ENCODE data around the gene CEACAM21. TPM values are rescaled to one million over a fixed set of nuclear protein-coding genes. Genes with fewer than 3 reads are reported as not detected.

The CEACAM21 gene
- polyA plus RNA-seq, 1 of the 3 experiments (the other 2 are of a cell fraction): not detected

GRCh38 chr19:41607668-41608067 is 31.7 kb downstream of the CEACAM21 start:
- TF ChIP-seq CHD2 (IDR thresholded peaks at IDR 0.05; ENCODE audit: low read length, partially characterized antibody) (no peak), USF2 (IDR thresholded peaks at IDR 0.05; ENCODE audit: borderline replicate concordance, low read depth, low read length) (no peak), SMC3 (IDR thresholded peaks at IDR 0.05; ENCODE audit: low read depth, low read length) (no peak), MXI1 (IDR thresholded peaks at IDR 0.05; ENCODE audit: low read depth, low read length) (no peak), PBX3 (IDR thresholded peaks at IDR 0.05) (no peak), USF1 (IDR thresholded peaks at IDR 0.05; ENCODE audit: borderline replicate concordance, low read depth) (no peak)
- DNase-seq: no peak
- Histone ChIP-seq H3F3A (replicated peaks; ENCODE audit: insufficient read depth) (no peaks in the 10 kb centered on the region), H3K27ac (ENCODE audit: low read depth in 2 of 2, low read length in 1 of 2) (no peak overlapping the region), H3K27me3 (ENCODE audit: insufficient read depth) (peaks cover 16% of the 10 kb centered on the region; the same call in 1 of the 2 replicates), H3K9me2 (no peaks in the 10 kb centered on the region), H3K9ac (no peak overlapping the region), H3K9me3 (no peaks in the 10 kb centered on the region), H3K4me1 (ENCODE audit: control insufficient read depth in 1 of 2, insufficient read depth in 2 of 2, low read depth in 1 of 2, low read length in 1 of 2) (no peaks in the 10 kb centered on the region), H3K4me3 (ENCODE audit: low read depth in 2 of 2, low read length in 1 of 2) (no peak overlapping the region), H2AFZ (ENCODE audit: low read depth) (no peak overlapping the region), H3K79me2 (ENCODE audit: insufficient read depth) (no peaks in the 10 kb centered on the region), H3K4me2 (no peak overlapping the region), H3K36me3 (replicated peaks in 1 of 2; ENCODE audit: control insufficient read depth in 1 of 2, insufficient read depth in 2 of 2, low read length in 1 of 2) (no peaks in the 10 kb centered on the region), H4K20me1 (ENCODE audit: insufficient read depth) (no peaks in the 10 kb centered on the region)
- POLR2A ChIA-PET: no interaction called here
- WGBS (ENCODE audit: low lambda C conversion rate): 5% methylated on average over 1 of the region's 1 CpG
- CTCF ChIA-PET: interaction anchor here (2.0 to 2.4 kb wide), 2 partner anchors 10 to 12 kb away, joined by 4 to 15 read pairs; no protein-coding TSS in a partner anchor

DNA sequence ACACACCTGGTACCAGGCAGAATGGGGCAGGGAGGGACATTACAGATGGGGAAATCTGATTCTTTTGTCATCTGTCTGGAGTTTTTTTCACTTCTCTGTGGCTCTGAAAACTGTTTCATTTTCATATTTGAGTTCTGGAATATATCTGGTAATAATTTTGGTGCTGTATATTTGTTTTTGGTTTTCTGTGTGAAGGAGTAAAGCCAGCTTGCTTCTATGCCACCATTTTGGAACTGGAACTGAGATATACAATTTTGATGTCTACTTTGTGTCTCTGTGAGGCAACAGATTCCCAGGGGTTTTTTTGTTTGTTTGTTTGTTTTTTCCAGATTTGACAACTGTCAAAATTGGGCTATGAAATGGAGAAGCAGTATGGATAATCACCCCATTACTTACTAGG is 34.8 kb downstream of the CEACAM21 start:
- H3K9ac ChIP-seq: no peak overlapping the region
- no peak overlapping the region for H3K27ac ChIP-seq (ENCODE audit: low read depth in 2 of 2, low read length in 1 of 2)
- ChIA-PET CTCF (interaction anchor here (0.8 to 1.9 kb wide), 2 partner anchors 14 to 40 kb away, joined by 3 to 6 read pairs; no protein-coding TSS in a partner anchor), POLR2A (no interaction called here)
- H3F3A ChIP-seq (replicated peaks; ENCODE audit: insufficient read depth): no peaks in the 10 kb centered on the region
- no peaks in the 10 kb centered on the region for H3K9me2 ChIP-seq
- no peaks in the 10 kb centered on the region for H3K36me3 ChIP-seq (replicated peaks in 1 of 2; ENCODE audit: control insufficient read depth in 1 of 2, insufficient read depth in 2 of 2, low read length in 1 of 2)
- no peak for TF ChIP-seq NRF1 (IDR thresholded peaks at IDR 0.05; ENCODE audit: low read depth, low read length)
- TF ChIP-seq, protein P1, sequence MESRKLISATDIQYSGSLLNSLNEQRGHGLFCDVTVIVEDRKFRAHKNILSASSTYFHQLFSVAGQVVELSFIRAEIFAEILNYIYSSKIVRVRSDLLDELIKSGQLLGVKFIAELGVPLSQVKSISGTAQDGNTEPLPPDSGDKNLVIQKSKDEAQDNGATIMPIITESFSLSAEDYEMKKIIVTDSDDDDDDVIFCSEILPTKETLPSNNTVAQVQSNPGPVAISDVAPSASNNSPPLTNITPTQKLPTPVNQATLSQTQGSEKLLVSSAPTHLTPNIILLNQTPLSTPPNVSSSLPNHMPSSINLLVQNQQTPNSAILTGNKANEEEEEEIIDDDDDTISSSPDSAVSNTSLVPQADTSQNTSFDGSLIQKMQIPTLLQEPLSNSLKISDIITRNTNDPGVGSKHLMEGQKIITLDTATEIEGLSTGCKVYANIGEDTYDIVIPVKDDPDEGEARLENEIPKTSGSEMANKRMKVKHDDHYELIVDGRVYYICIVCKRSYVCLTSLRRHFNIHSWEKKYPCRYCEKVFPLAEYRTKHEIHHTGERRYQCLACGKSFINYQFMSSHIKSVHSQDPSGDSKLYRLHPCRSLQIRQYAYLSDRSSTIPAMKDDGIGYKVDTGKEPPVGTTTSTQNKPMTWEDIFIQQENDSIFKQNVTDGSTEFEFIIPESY (IDR thresholded peaks at IDR 0.05; ENCODE audit: borderline replicate concordance, low read depth): no peak
- no peak for TF ChIP-seq JUND (IDR thresholded peaks at IDR 0.05)
- TF ChIP-seq USF2 (IDR thresholded peaks at IDR 0.05; ENCODE audit: borderline replicate concordance, low read depth, low read length): no peak
- no peaks in the 10 kb centered on the region for H4K20me1 ChIP-seq (ENCODE audit: insufficient read depth)
- H3K4me1 ChIP-seq (ENCODE audit: control insufficient read depth in 1 of 2, insufficient read depth in 2 of 2, low read depth in 1 of 2, low read length in 1 of 2): no peaks in the 10 kb centered on the region
- no peak overlapping the region for H3K4me3 ChIP-seq (ENCODE audit: low read depth in 2 of 2, low read length in 1 of 2)
- no peaks in the 10 kb centered on the region; the same call in 1 of the 2 replicates for H3K27me3 ChIP-seq (ENCODE audit: insufficient read depth)
- no peak overlapping the region for H2AFZ ChIP-seq (ENCODE audit: low read depth)
- no peak overlapping the region for H3K4me2 ChIP-seq
- no peak for DNase-seq
- no peaks in the 10 kb centered on the region for H3K79me2 ChIP-seq (ENCODE audit: insufficient read depth)
- no peaks in the 10 kb centered on the region for H3K9me3 ChIP-seq
